HG02798 (cell line): ENCODE data around the gene S100A1.
"Not testable (repeated sequence)": the region's sequence is repeated elsewhere in the genome, so short reads cannot be mapped to it uniquely, and the experiment has no call there.

Source experiments
- ATAC-seq: cut with Tn5 transposase; IDR thresholded peaks from one replicate; pipeline ENCODE4 v1.9.1; 2021; ENCODE audit warnings: mild to moderate bottlenecking; ENCODE audit not compliant: unreplicated experiment, poor library complexity

The S100A1 gene

GRCh38 chr1:153649863-153650235 lies 21.6 kb downstream of the S100A1 start:
- no peak for ATAC-seq

GRCh38 chr1:153651771-153652170 lies 23.5 kb downstream of the S100A1 start:
- ATAC-seq, result no peak

- no peak for ATAC-seq
Observed at GRCh38 chr1:153652805-153653500, 24.7 kb downstream of the S100A1 start.

- ATAC-seq, result no peak
Observed at GRCh38 chr1:153655333-153655732, 27.1 kb downstream of the S100A1 start.

GRCh38 chr1:153658400-153659174 lies 30.4 kb downstream of the S100A1 start, which contains the start of gene SNAPIN:
TSS of gene SNAPIN (plus strand) at chr1:153658703. CDS start at chr1:153658744, 41 bp downstream.
- ATAC-seq, result peak; percentile 87

- no peak for ATAC-seq
Observed at GRCh38 chr1:153659175-153659534, 30.9 kb downstream of the S100A1 start.

GRCh38 chr1:153659656-153660055 lies 31.4 kb downstream of the S100A1 start:
- no peak for ATAC-seq

GRCh38 chr1:153661111-153661708 lies 33.0 kb downstream of the S100A1 start:
- ATAC-seq, result no peak

- ATAC-seq, result no peak
Observed at GRCh38 chr1:153662269-153662668, 34.0 kb downstream of the S100A1 start.

- ATAC-seq, result no peak
Observed at GRCh38 chr1:153663211-153663610, 35.0 kb downstream of the S100A1 start.

- ATAC-seq, result no peak
Observed at GRCh38 chr1:153667439-153667838, 39.2 kb downstream of the S100A1 start.

GRCh38 chr1:153668672-153669071 lies 40.4 kb downstream of the S100A1 start:
- not testable (repeated sequence) for ATAC-seq

GRCh38 chr1:153669606-153670005 lies 41.4 kb downstream of the S100A1 start:
- ATAC-seq, result no peak

- ATAC-seq, result no peak
Observed at GRCh38 chr1:153670257-153670858, 42.1 kb downstream of the S100A1 start.

- ATAC-seq, result peak; percentile 95
Observed at GRCh38 chr1:153670859-153671627, 42.8 kb downstream of the S100A1 start, which contains the start of gene ILF2. TSS of gene ILF2 (minus strand) at chr1:153670993. CDS start at chr1:153670922, 71 bp downstream.

GRCh38 chr1:153671628-153672353 lies 43.6 kb downstream of the S100A1 start:
- ATAC-seq, result not testable (repeated sequence)

GRCh38 chr1:153673511-153673910 lies 45.3 kb downstream of the S100A1 start:
- ATAC-seq, result no peak

- ATAC-seq, result no peak
Observed at GRCh38 chr1:153677718-153678518, 49.7 kb downstream of the S100A1 start.
